Measurements from ENCODE around the gene OMD.

Gene OMD

DNA sequence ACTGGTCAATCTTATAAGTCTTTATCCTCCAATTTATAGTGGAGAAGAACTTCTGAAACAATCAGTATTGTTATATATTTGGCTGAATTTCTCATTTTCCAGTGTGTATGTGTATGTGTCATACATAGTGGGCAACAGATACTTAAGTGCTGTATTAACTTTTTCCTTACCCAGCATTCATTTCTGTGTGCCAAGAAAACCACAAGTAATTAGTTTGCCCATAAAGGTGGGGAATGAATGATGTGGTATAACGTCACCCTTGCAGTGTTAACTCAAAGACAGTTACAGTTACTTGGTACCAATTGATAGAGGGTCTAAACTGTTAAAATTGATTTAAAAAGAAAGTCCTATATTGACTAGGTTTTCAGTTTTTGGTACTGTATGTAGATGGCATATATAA is 21.9 kb downstream of the OMD start:
- H3K9me3 ChIP-seq (ENCODE audit: control insufficient read depth in 1 of 2, low read length in 2 of 2): no peaks in the 10 kb centered on the region
- no peak overlapping the region for H3K4me3 ChIP-seq (ENCODE audit: low read depth in 1 of 2, low read length in 2 of 2)
- H3K27me3 ChIP-seq (ENCODE audit: control insufficient read depth in 1 of 2, insufficient read depth in 2 of 2, low read length in 2 of 2): no peaks in the 10 kb centered on the region
- H3K27ac ChIP-seq (ENCODE audit: low read depth, low read length): no peak overlapping the region
- H3K36me3 ChIP-seq (ENCODE audit: control insufficient read depth in 1 of 2, insufficient read depth in 2 of 2, low read length in 2 of 2): no peaks in the 10 kb centered on the region
- peaks cover 8 to 10% of the 10 kb centered on the region in 2 donors for H3K4me1 ChIP-seq (ENCODE audit: control insufficient read depth in 1 of 2, insufficient read depth in 2 of 2, low read length in 2 of 2)
- no peak overlapping the region for H3K9ac ChIP-seq (ENCODE audit: low read depth in 1 of 2, low read length in 2 of 2)

DNA sequence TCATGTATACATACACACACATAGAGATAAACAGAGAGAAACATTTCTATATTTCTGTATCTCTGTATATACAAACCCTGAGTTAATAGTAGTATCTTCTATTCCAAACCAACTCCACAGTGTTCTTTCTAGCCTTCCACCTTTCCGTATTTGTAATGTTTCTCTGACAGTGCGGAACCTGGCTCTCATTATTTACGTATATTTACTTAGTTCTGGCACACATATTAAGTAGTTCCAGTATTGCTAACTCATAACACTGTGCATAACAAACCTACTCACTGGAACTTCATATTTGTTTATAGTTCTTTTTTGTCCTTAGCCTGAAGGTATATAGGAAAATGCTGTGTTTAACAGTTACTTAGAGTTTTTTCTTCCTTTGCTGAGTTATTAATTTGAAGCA is 26.4 kb downstream of the OMD start:
- no peaks in the 10 kb centered on the region for H3K4me1 ChIP-seq (ENCODE audit: control insufficient read depth in 1 of 2, insufficient read depth in 2 of 2, low read length in 2 of 2)
- H3K36me3 ChIP-seq (ENCODE audit: control insufficient read depth in 1 of 2, insufficient read depth in 2 of 2, low read length in 2 of 2): no peaks in the 10 kb centered on the region
- H3K9ac ChIP-seq (ENCODE audit: low read depth in 1 of 2, low read length in 2 of 2): no peak overlapping the region
- no peaks in the 10 kb centered on the region for H3K9me3 ChIP-seq (ENCODE audit: control insufficient read depth in 1 of 2, low read length in 2 of 2)
- H3K27me3 ChIP-seq (ENCODE audit: control insufficient read depth in 1 of 2, insufficient read depth in 2 of 2, low read length in 2 of 2): no peaks in the 10 kb centered on the region
- H3K27ac ChIP-seq (ENCODE audit: low read depth, low read length): no peak overlapping the region
- H3K4me3 ChIP-seq (ENCODE audit: low read depth in 1 of 2, low read length in 2 of 2): no peak overlapping the region

DNA sequence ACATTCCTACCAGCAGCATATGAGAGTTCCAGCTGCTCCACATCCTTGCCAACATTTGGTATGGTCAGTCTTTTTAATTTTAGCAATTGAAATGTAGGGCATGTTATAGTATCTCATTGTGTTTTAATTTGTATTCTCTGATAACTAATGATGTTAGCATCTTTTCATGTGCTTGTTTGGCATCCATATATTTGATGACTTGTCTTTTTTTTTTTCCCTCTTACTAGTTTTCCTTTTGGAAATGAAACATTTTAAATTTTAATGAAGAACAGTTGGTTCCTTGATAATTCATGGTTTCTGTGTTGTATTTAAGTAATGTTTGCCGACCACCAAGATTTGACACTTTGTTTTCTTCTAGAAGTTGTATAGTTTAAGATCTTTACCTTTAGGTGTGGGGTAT is 28.7 kb downstream of the OMD start:
- Histone ChIP-seq H3K4me3 (ENCODE audit: low read depth in 1 of 2, low read length in 2 of 2) (no peak overlapping the region), H3K27me3 (ENCODE audit: control insufficient read depth in 1 of 2, insufficient read depth in 2 of 2, low read length in 2 of 2) (no peaks in the 10 kb centered on the region), H3K4me1 (ENCODE audit: control insufficient read depth in 1 of 2, insufficient read depth in 2 of 2, low read length in 2 of 2) (no peaks in the 10 kb centered on the region), H3K9me3 (ENCODE audit: control insufficient read depth in 1 of 2, low read length in 2 of 2) (no peaks in the 10 kb centered on the region), H3K27ac (ENCODE audit: low read depth, low read length) (no peak overlapping the region), H3K9ac (ENCODE audit: low read depth in 1 of 2, low read length in 2 of 2) (no peak overlapping the region), H3K36me3 (ENCODE audit: control insufficient read depth in 1 of 2, insufficient read depth in 2 of 2, low read length in 2 of 2) (no peaks in the 10 kb centered on the region)

DNA sequence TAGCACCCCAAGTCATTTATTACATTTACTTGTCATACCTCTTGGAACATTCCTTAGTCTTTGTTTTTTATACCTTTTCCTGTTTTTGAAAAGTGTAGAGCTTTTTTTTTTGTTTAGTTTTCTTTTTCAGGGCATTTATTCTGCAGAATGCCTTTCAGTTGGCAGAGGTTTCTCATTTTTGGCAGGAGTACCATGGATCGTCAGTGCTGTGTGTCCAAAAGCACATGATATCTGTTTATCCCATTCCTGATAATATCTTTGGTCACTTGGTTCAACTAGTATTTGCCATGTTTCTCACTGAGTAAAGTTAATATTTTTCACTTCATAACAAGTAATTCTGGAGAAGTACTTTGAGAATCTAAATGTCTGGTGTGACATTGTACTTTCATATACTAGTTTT is 30.6 kb downstream of the OMD start:
- Histone ChIP-seq H3K4me3 (ENCODE audit: low read depth in 1 of 2, low read length in 2 of 2) (no peak overlapping the region), H3K4me1 (ENCODE audit: control insufficient read depth in 1 of 2, insufficient read depth in 2 of 2, low read length in 2 of 2) (no peaks in the 10 kb centered on the region), H3K36me3 (ENCODE audit: control insufficient read depth in 1 of 2, insufficient read depth in 2 of 2, low read length in 2 of 2) (no peaks in the 10 kb centered on the region), H3K9me3 (ENCODE audit: control insufficient read depth in 1 of 2, low read length in 2 of 2) (no peaks in the 10 kb centered on the region), H3K27ac (ENCODE audit: low read depth, low read length) (no peak overlapping the region), H3K9ac (ENCODE audit: low read depth in 1 of 2, low read length in 2 of 2) (no peak overlapping the region), H3K27me3 (ENCODE audit: control insufficient read depth in 1 of 2, insufficient read depth in 2 of 2, low read length in 2 of 2) (no peaks in the 10 kb centered on the region)

DNA sequence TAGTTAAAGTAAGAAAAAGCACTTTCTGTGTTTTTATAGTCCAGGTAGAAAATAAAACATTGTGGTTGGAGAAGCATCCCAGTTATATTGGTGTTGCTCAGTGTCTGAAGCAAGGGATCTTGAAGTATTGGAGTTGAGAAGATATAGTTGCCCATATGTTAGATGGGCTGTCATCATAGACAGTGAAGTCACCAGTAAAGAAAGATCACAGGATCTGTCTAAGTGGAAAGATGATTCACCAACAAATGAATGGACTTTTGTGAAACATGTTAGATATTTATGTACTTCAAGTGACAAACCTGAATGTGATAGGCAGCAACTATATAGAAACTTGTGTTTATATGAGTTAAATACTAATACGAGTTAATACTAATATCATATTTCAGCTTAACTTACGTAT is 31.6 kb downstream of the OMD start:
- Histone ChIP-seq H3K9ac (ENCODE audit: low read depth in 1 of 2, low read length in 2 of 2) (no peak overlapping the region), H3K9me3 (ENCODE audit: control insufficient read depth in 1 of 2, low read length in 2 of 2) (no peaks in the 10 kb centered on the region), H3K36me3 (ENCODE audit: control insufficient read depth in 1 of 2, insufficient read depth in 2 of 2, low read length in 2 of 2) (no peaks in the 10 kb centered on the region), H3K4me1 (ENCODE audit: control insufficient read depth in 1 of 2, insufficient read depth in 2 of 2, low read length in 2 of 2) (no peaks in the 10 kb centered on the region), H3K27ac (ENCODE audit: low read depth, low read length) (no peak overlapping the region), H3K27me3 (ENCODE audit: control insufficient read depth in 1 of 2, insufficient read depth in 2 of 2, low read length in 2 of 2) (no peaks in the 10 kb centered on the region), H3K4me3 (ENCODE audit: low read depth in 1 of 2, low read length in 2 of 2) (no peak overlapping the region)

DNA sequence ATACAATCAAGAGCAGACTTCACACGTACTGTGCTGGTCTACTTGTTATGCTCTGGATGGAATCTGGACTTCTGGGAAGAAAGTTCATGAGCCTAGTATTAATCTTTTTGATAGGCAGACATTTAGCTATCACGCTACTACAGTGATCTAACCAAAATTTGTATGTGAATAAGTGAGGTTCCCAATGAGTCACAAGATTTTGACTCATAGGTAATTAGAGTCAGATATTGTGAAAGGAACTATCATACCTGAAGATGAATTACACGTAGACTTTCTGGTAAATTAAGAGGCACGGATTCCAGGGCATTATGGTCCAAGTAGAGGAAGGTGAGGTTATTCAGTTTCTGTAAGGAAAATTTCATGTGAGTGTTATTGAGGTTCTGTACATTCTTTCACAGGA is 38.3 kb downstream of the OMD start:
- H3K36me3 ChIP-seq (ENCODE audit: control insufficient read depth in 1 of 2, insufficient read depth in 2 of 2, low read length in 2 of 2): no peaks in the 10 kb centered on the region
- no peak overlapping the region for H3K4me3 ChIP-seq (ENCODE audit: low read depth in 1 of 2, low read length in 2 of 2)
- no peaks in the 10 kb centered on the region for H3K27me3 ChIP-seq (ENCODE audit: control insufficient read depth in 1 of 2, insufficient read depth in 2 of 2, low read length in 2 of 2)
- H3K9ac ChIP-seq (ENCODE audit: low read depth in 1 of 2, low read length in 2 of 2): no peak overlapping the region
- no peaks in the 10 kb centered on the region for H3K9me3 ChIP-seq (ENCODE audit: control insufficient read depth in 1 of 2, low read length in 2 of 2)
- H3K4me1 ChIP-seq (ENCODE audit: control insufficient read depth in 1 of 2, insufficient read depth in 2 of 2, low read length in 2 of 2): peaks cover 0 to 14% of the 10 kb centered on the region in 2 donors
- no peak overlapping the region for H3K27ac ChIP-seq (ENCODE audit: low read depth, low read length)

DNA sequence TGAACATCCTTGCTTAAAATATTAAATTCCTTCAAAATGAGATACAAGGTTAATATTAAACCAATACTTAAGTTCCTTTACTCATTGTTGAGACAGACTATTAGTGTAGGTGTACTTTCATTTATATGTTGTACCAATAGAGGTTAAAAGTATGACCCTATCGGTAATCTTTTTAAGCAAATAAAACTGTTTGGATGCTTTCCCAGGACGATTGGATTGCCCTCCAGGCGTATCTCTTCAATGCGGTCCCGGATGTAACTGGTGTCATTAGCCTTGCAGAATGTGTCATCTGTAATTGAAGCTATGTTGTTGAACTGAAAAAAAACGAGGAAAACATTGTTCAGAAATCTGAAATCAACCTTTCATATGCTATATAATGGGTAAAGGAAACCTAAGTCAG is 38.8 kb downstream of the OMD start:
- H3K36me3 ChIP-seq (ENCODE audit: control insufficient read depth in 1 of 2, insufficient read depth in 2 of 2, low read length in 2 of 2): no peaks in the 10 kb centered on the region
- no peak overlapping the region for H3K4me3 ChIP-seq (ENCODE audit: low read depth in 1 of 2, low read length in 2 of 2)
- no peaks in the 10 kb centered on the region for H3K9me3 ChIP-seq (ENCODE audit: control insufficient read depth in 1 of 2, low read length in 2 of 2)
- no peaks in the 10 kb centered on the region for H3K27me3 ChIP-seq (ENCODE audit: control insufficient read depth in 1 of 2, insufficient read depth in 2 of 2, low read length in 2 of 2)
- H3K9ac ChIP-seq (ENCODE audit: low read depth in 1 of 2, low read length in 2 of 2): no peak overlapping the region
- peaks cover 0 to 14% of the 10 kb centered on the region in 2 donors for H3K4me1 ChIP-seq (ENCODE audit: control insufficient read depth in 1 of 2, insufficient read depth in 2 of 2, low read length in 2 of 2)
- no peak overlapping the region for H3K27ac ChIP-seq (ENCODE audit: low read depth, low read length)

DNA sequence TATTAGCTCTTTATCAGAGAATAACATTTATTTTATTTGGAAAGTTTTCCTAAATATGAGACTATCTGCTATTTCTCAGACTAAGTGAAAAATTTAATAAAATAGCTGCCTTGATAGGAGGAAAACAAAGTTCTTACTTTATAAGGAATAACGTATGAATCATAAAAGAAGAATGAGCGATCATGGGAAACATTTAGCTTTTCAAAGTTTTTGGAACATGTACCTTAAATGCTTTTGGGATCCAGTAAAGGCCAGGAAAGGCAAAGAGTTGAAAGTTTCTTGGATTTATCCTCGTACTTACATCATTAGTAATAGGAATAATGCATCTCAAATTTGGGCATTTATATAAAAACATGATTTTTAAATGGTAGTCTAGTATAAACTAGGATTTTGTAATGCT is 39.3 kb downstream of the OMD start:
- Histone ChIP-seq H3K27me3 (ENCODE audit: control insufficient read depth in 1 of 2, insufficient read depth in 2 of 2, low read length in 2 of 2) (no peaks in the 10 kb centered on the region), H3K9me3 (ENCODE audit: control insufficient read depth in 1 of 2, low read length in 2 of 2) (no peaks in the 10 kb centered on the region), H3K4me3 (ENCODE audit: low read depth in 1 of 2, low read length in 2 of 2) (no peak overlapping the region), H3K9ac (ENCODE audit: low read depth in 1 of 2, low read length in 2 of 2) (no peak overlapping the region), H3K27ac (ENCODE audit: low read depth, low read length) (no peak overlapping the region), H3K4me1 (ENCODE audit: control insufficient read depth in 1 of 2, insufficient read depth in 2 of 2, low read length in 2 of 2) (peaks cover 0 to 14% of the 10 kb centered on the region in 2 donors), H3K36me3 (ENCODE audit: control insufficient read depth in 1 of 2, insufficient read depth in 2 of 2, low read length in 2 of 2) (no peaks in the 10 kb centered on the region)

DNA sequence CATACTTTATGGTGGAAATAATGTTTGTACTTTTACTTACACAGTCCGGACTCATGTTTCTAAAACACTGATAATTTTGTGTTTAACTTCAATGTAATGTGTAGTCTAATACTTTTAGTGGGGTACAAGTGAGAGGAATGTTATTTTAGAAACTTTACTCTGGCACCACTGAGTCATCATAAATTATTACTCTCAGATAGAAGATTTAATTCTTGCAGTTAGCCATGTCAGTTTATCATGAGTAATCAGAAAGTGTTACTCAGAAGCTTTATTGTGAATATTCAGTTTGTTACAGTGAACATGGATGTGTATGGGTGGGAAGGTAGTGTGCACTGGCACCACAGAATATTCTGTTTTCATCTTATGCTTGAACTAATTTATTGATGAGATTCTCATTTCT is 39.9 kb downstream of the OMD start:
- H3K4me3 ChIP-seq (ENCODE audit: low read depth in 1 of 2, low read length in 2 of 2): no peak overlapping the region
- H3K9ac ChIP-seq (ENCODE audit: low read depth in 1 of 2, low read length in 2 of 2): no peak overlapping the region
- H3K4me1 ChIP-seq (ENCODE audit: control insufficient read depth in 1 of 2, insufficient read depth in 2 of 2, low read length in 2 of 2): peaks cover 1 to 15% of the 10 kb centered on the region in 2 donors
- H3K36me3 ChIP-seq (ENCODE audit: control insufficient read depth in 1 of 2, insufficient read depth in 2 of 2, low read length in 2 of 2): no peaks in the 10 kb centered on the region
- H3K27me3 ChIP-seq (ENCODE audit: control insufficient read depth in 1 of 2, insufficient read depth in 2 of 2, low read length in 2 of 2): no peaks in the 10 kb centered on the region
- H3K27ac ChIP-seq (ENCODE audit: low read depth, low read length): no peak overlapping the region
- no peaks in the 10 kb centered on the region for H3K9me3 ChIP-seq (ENCODE audit: control insufficient read depth in 1 of 2, low read length in 2 of 2)

DNA sequence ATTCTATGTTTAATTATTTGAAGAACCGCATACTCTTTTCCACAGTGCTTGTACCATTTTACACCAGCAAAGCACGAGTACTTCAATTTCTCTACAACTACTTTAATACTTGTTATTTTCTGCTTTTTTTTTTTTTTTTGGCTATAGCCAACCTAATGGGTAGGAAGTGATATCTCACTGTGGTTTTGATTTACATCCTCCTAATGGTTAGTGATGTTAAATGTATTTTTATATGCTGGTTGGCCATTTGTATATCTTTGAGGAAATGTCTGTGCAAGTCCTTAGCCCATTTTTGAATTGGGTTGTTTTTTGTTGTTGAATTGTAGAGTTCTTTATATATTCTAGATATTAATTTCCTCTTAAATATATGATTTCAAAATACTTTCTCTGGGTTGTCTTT is 42.5 kb downstream of the OMD start:
- Histone ChIP-seq H3K27ac (ENCODE audit: low read depth, low read length) (no peak overlapping the region), H3K36me3 (ENCODE audit: control insufficient read depth in 1 of 2, insufficient read depth in 2 of 2, low read length in 2 of 2) (no peaks in the 10 kb centered on the region), H3K9me3 (ENCODE audit: control insufficient read depth in 1 of 2, low read length in 2 of 2) (no peaks in the 10 kb centered on the region), H3K9ac (ENCODE audit: low read depth in 1 of 2, low read length in 2 of 2) (no peak overlapping the region), H3K4me1 (ENCODE audit: control insufficient read depth in 1 of 2, insufficient read depth in 2 of 2, low read length in 2 of 2) (peaks cover 5 to 20% of the 10 kb centered on the region in 2 donors), H3K4me3 (ENCODE audit: low read depth in 1 of 2, low read length in 2 of 2) (no peak overlapping the region), H3K27me3 (ENCODE audit: control insufficient read depth in 1 of 2, insufficient read depth in 2 of 2, low read length in 2 of 2) (no peaks in the 10 kb centered on the region)

DNA sequence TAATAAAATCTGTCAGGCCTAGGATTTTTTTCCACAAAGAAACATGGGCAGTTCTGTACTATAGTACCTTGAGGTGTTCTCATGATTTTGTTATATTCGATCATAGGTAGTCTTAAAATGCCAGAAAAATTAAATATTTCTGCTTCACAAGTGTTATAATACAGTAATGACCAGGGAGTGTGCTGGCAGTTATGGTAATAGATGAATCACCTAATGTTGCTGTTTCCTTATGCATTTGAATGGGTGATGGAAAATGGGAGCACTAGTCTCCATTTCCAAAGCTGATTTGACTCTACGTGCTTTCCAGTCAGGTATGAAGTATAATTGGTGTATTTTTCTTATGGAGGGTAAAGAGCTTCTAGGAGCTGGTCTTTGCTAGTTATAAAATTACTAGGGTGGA is 43.7 kb downstream of the OMD start:
- H3K4me3 ChIP-seq (ENCODE audit: low read depth in 1 of 2, low read length in 2 of 2): no peak overlapping the region
- H3K4me1 ChIP-seq (ENCODE audit: control insufficient read depth in 1 of 2, insufficient read depth in 2 of 2, low read length in 2 of 2): peaks cover 5 to 18% of the 10 kb centered on the region in 2 donors
- H3K27ac ChIP-seq (ENCODE audit: low read depth, low read length): no peak overlapping the region
- H3K9ac ChIP-seq (ENCODE audit: low read depth in 1 of 2, low read length in 2 of 2): no peak overlapping the region
- no peaks in the 10 kb centered on the region for H3K36me3 ChIP-seq (ENCODE audit: control insufficient read depth in 1 of 2, insufficient read depth in 2 of 2, low read length in 2 of 2)
- no peaks in the 10 kb centered on the region for H3K9me3 ChIP-seq (ENCODE audit: control insufficient read depth in 1 of 2, low read length in 2 of 2)
- no peaks in the 10 kb centered on the region for H3K27me3 ChIP-seq (ENCODE audit: control insufficient read depth in 1 of 2, insufficient read depth in 2 of 2, low read length in 2 of 2)
